Subcutaneous adipose tissue (tissue), 4 donors: ENCODE data around the gene PPP2R5D. TPM values are rescaled to one million over a fixed set of nuclear protein-coding genes. Genes with fewer than 3 reads are reported as not detected.

ENCODE experiments used
- CTCF ChIP-seq: fragments of 450-650 bp; IDR thresholded peaks from one replicate; pipeline ENCODE4 v1.5.1; 2016; ENCODE audit warnings: low read depth, mild to moderate bottlenecking, control low read depth, antibody characterized with exemption, moderate library complexity
- total RNA-seq, 4 donors: library from RNA; depleted of rRNA; stranded (reverse); fragments of >200 nt; gene quantifications; one replicate each; pipeline ENCODE4 v1.1.0, GENCODE V29; 2016

PPP2R5D gene
- total RNA-seq, 4 donors from 2014 or later: 26.7 to 43.1 (median 34.7) TPM

GRCh38 chr6:43035495-43036194 is 51.3 kb downstream of the PPP2R5D start:
- TF ChIP-seq CTCF: no peak

GRCh38 chr6:43036712-43037111 is 52.3 kb downstream of the PPP2R5D start:
- TF ChIP-seq CTCF: no peak

- no peak for TF ChIP-seq CTCF
Observed at GRCh38 chr6:43037197-43037596, 52.8 kb downstream of the PPP2R5D start.

- no peak for TF ChIP-seq CTCF
Observed at GRCh38 chr6:43037706-43038105, 53.3 kb downstream of the PPP2R5D start.

GRCh38 chr6:43038727-43039126 is 54.4 kb downstream of the PPP2R5D start:
- no peak for TF ChIP-seq CTCF

- no peak for TF ChIP-seq CTCF
Observed at GRCh38 chr6:43040542-43041257, 56.3 kb downstream of the PPP2R5D start.

GRCh38 chr6:43043310-43043709 is 58.9 kb downstream of the PPP2R5D start:
- no peak for TF ChIP-seq CTCF
